HepG2 (cell line): Measurements from ENCODE around the gene ACTN4. TPM values are rescaled to one million over a fixed set of nuclear protein-coding genes. Genes with fewer than 3 reads are reported as not detected.

Experiments used
- ATAC-seq: fragments of 200-7000 bp; cut with Tn5 transposase; 3 replicates; pipeline ENCODE4 v1.9.1; 2020; ENCODE audit warnings: mild to moderate bottlenecking, moderate library complexity
- BruUV-seq: library from RNA; stranded (reverse); fragments of 400-500 nt; replicated peaks from 2 replicates; lab custom pipeline; 2021; lab: Mats Ljungman, UMichigan
- CTCF ChIA-PET: fragments of 300-600 bp; formaldehyde crosslinking; extraction: SDS; loops from one replicate; lab custom pipeline; 2021; ENCODE audit warnings: low total read pairs, inconsistent platforms, low intra/inter-chr PET ratio; lab: Yijun Ruan, JAX
- POLR2A ChIA-PET: fragments of 350-600 bp; sonication (Branson Sonifier 250); formaldehyde crosslinking; loops from one replicate; lab custom pipeline; 2020; ENCODE audit warnings: antibody characterized with exemption, inconsistent platforms; lab: Yijun Ruan, JAX
- DNase-seq: peaks from one replicate; pipeline ENCODE4 v3.0.0-alpha.2; 2015; ENCODE audit warnings: low spot score
- FAIRE-seq: peaks from 3 replicates; lab custom pipeline; 2011; peaks lifted over from hg19 to GRCh38; lab: Jason Lieb, UNC
- H2AFZ ChIP-seq: one replicate; pipeline ENCODE4 v1.6.1; 2011; ENCODE audit warnings: low read length, inconsistent platforms
- H3K27ac ChIP-seq: fragments of 300-600 bp; 3 replicates; pipeline ENCODE4 v1.8.0; 2011; ENCODE audit warnings: mixed run types, mild to moderate bottlenecking, mixed read lengths, low read length, inconsistent platforms; ENCODE audit not compliant: insufficient read depth; ENCODE audit errors: extremely low read length
- H3K27me3 ChIP-seq, 2 experiments: fragments of 200-600 bp in 1 of 2; 2 replicates in 1 of 2; 3 replicates in 1 of 2; pipeline versions ENCODE4 v1.6.0 to v1.8.0; 2011; ENCODE audit warnings: low read length in 2 of 2, mild to moderate bottlenecking in 2 of 2, moderate library complexity in 2 of 2, inconsistent platforms in 1 of 2; ENCODE audit not compliant: insufficient read depth in 2 of 2, control insufficient read depth in 1 of 2
- H3K36me3 ChIP-seq, 2 experiments: fragments of 200-600 bp in 1 of 2; replicated peaks in 1 of 2; 2 replicates in 1 of 2; 3 replicates in 1 of 2; pipeline versions ENCODE4 v1.5.1 to v1.8.0; 2011; ENCODE audit warnings: low read length in 2 of 2, inconsistent platforms in 1 of 2; ENCODE audit not compliant: insufficient read depth in 2 of 2, control insufficient read depth in 1 of 2
- H3K4me1 ChIP-seq: 2 replicates; pipeline ENCODE4 v1.5.1; 2012; ENCODE audit warnings: low read length, inconsistent platforms; ENCODE audit not compliant: insufficient read depth
- H3K4me2 ChIP-seq: 2 replicates; pipeline ENCODE4 v1.6.0; 2011; ENCODE audit warnings: low read depth, low read length, inconsistent platforms
- H3K4me3 ChIP-seq, 3 experiments: fragments of 200-600 bp in 1 of 3; sonication (generic), shearing (Covaris generic) in 1 of 3; replicated peaks in 1 of 3; 2 replicates each; pipeline ENCODE4 v1.5.1; 2011 to 2016; ENCODE audit warnings: low read length in 3 of 3, inconsistent platforms in 2 of 3, low read depth in 2 of 3, mild to moderate bottlenecking in 2 of 3, control low read depth in 1 of 3, mixed read lengths in 1 of 3; ENCODE audit not compliant: insufficient read depth in 1 of 3
- H3K79me2 ChIP-seq: one replicate; pipeline ENCODE4 v1.6.1; 2011; ENCODE audit warnings: low read length, inconsistent platforms; ENCODE audit not compliant: insufficient read depth
- H3K9ac ChIP-seq: 2 replicates; pipeline ENCODE4 v1.6.0; 2011; ENCODE audit warnings: mild to moderate bottlenecking, low read depth, low read length, inconsistent platforms; ENCODE audit not compliant: insufficient read depth
- H3K9me3 ChIP-seq: 2 replicates; pipeline ENCODE4 v1.5.1; 2012; ENCODE audit warnings: mild to moderate bottlenecking, low read length
- H4K20me1 ChIP-seq: 2 replicates; pipeline ENCODE4 v1.6.0; 2011; ENCODE audit warnings: inconsistent platforms, mild to moderate bottlenecking, low read length, moderate library complexity; ENCODE audit not compliant: insufficient read depth
- ARNT ChIP-seq: fragments of 450-650 bp; IDR thresholded peaks from 2 replicates; pipeline ENCODE4 v1.6.1; 2017
- CSRNP1 ChIP-seq: sonication (generic); formaldehyde crosslinking; IDR thresholded peaks from 2 replicates; pipeline ENCODE4 v1.8.1; 2023; ENCODE audit warnings: mild to moderate bottlenecking, missing genetic modification reagents
- HMG20A ChIP-seq: IDR thresholded peaks from 2 replicates; pipeline ENCODE4 v1.6.1; 2016; ENCODE audit warnings: borderline replicate concordance
- NFATC3 ChIP-seq: sonication (generic); formaldehyde crosslinking; IDR thresholded peaks from 2 replicates; pipeline ENCODE4 v1.5.1; 2020; ENCODE audit warnings: mild to moderate bottlenecking, missing genetic modification reagents
- NFE2L1 ChIP-seq: sonication (generic); formaldehyde crosslinking; IDR thresholded peaks from 2 replicates; pipeline ENCODE4 v1.4.0; 2020; ENCODE audit warnings: missing genetic modification reagents, mild to moderate bottlenecking, borderline replicate concordance
- PPARG ChIP-seq: conservative IDR thresholded peaks from 2 replicates; pipeline ENCODE4 v1.6.1; 2016; ENCODE audit warnings: missing biosample characterization, missing genetic modification reagents
- RBFOX2 ChIP-seq: fragments of 200-400 bp; formaldehyde crosslinking; IDR thresholded peaks from 2 replicates; pipeline ENCODE4 v1.6.1; 2017; ENCODE audit warnings: low read depth, mild to moderate bottlenecking, low read length
- SIX4 ChIP-seq: sonication (generic); formaldehyde crosslinking; IDR thresholded peaks from 2 replicates; pipeline ENCODE4 v1.4.0; 2020; ENCODE audit warnings: missing genetic modification reagents
- SNAPC5 ChIP-seq: sonication (generic); formaldehyde crosslinking; IDR thresholded peaks from 2 replicates; pipeline ENCODE4 v1.8.1; 2023; ENCODE audit warnings: mild to moderate bottlenecking, missing genetic modification reagents, borderline replicate concordance
- TEAD2 ChIP-seq: sonication (generic); formaldehyde crosslinking; IDR thresholded peaks from 2 replicates; pipeline ENCODE4 v1.9.0; 2021; ENCODE audit warnings: missing genetic modification reagents
- ZBTB14 ChIP-seq: sonication (generic); formaldehyde crosslinking; IDR thresholded peaks from 2 replicates; pipeline ENCODE4 v1.4.0; 2020; ENCODE audit warnings: missing genetic modification reagents
- ZBTB33 ChIP-seq: sonication (generic); formaldehyde crosslinking; IDR thresholded peaks from 2 replicates; pipeline ENCODE4 v1.4.0; 2020; ENCODE audit warnings: missing genetic modification reagents
- ZFP1 ChIP-seq: IDR thresholded peaks from 2 replicates; pipeline ENCODE4 v1.6.1; 2016
- ZNF274 ChIP-seq: sonication (generic); formaldehyde crosslinking; IDR thresholded peaks from 2 replicates; pipeline ENCODE4 v1.5.1; 2020; ENCODE audit warnings: mild to moderate bottlenecking, missing genetic modification reagents
- ZNF350 ChIP-seq: sonication (generic); formaldehyde crosslinking; IDR thresholded peaks from 2 replicates; pipeline ENCODE4 v1.4.0; 2020; ENCODE audit warnings: mild to moderate bottlenecking, low read depth, missing genetic modification reagents, borderline replicate concordance
- ZNF546 ChIP-seq: sonication (generic); formaldehyde crosslinking; conservative IDR thresholded peaks from 2 replicates; pipeline ENCODE4 v1.8.1; 2023; ENCODE audit warnings: mild to moderate bottlenecking, missing genetic modification reagents
- ZNF570 ChIP-seq: sonication (generic); formaldehyde crosslinking; IDR thresholded peaks from 2 replicates; pipeline ENCODE4 v1.4.0; 2020; ENCODE audit warnings: mild to moderate bottlenecking, missing genetic modification reagents, borderline replicate concordance
- ZNF616 ChIP-seq: sonication (generic); formaldehyde crosslinking; IDR thresholded peaks from 2 replicates; pipeline ENCODE4 v1.5.0; 2020; ENCODE audit warnings: low read depth, mild to moderate bottlenecking, missing genetic modification reagents
- ZNF777 ChIP-seq: sonication (generic); formaldehyde crosslinking; IDR thresholded peaks from 2 replicates; pipeline ENCODE4 v1.4.0; 2020; ENCODE audit warnings: missing genetic modification reagents
- ZNF788 ChIP-seq: sonication (generic); formaldehyde crosslinking; IDR thresholded peaks from 2 replicates; pipeline ENCODE4 v1.5.0; 2020; ENCODE audit warnings: mild to moderate bottlenecking, missing genetic modification reagents, borderline replicate concordance
- WGBS: methylation state at CpG from one replicate; pipeline ENCODE4 v1.1.6; 2017; ENCODE audit warnings: low lambda C conversion rate; 5-methylcytosine and 5-hydroxymethylcytosine counted together
- in situ Hi-C: cut with HindIII; loops from 2 replicates; pipeline ENCODE4 v1.10.0; 2017; ENCODE audit warnings: low pct_unique_long_range_greater_than_20kb; ENCODE audit not compliant: extremely low pct_ligation_motif_present
- intact Hi-C: fragments of 100-400 bp; cut with micrococcal nuclease; formaldehyde crosslinking; loops from one replicate; pipeline ENCODE4 v1.10.0; 2022; ENCODE audit not compliant: unreplicated experiment
- polyA plus RNA-seq, 8 experiments: library from polyadenylated mRNA; depleted of rRNA in 3 of 8; stranded (reverse) in 7 of 8; unstranded in 1 of 8; fragments of >200 nt; fragmentation: Illumina TruSeq in 4 of 8; extraction: Trizol in 4 of 8; gene quantifications; 2 replicates each; pipeline versions ENCODE4 v1.2.1 to v1.2.3, GENCODE V29; 2011 to 2016; ENCODE audit warnings: low read depth in 4 of 8, missing spikeins in 1 of 8, mixed read lengths in 1 of 8; ENCODE audit not compliant: insufficient read depth in 1 of 8
- total RNA-seq, 5 experiments: library from RNA; depleted of rRNA; stranded (reverse); fragments of >200 nt; fragmentation: Illumina TruSeq; extraction: Trizol; gene quantifications; 2 replicates each; pipeline ENCODE4 v1.2.3, GENCODE V29; 2016; ENCODE audit warnings: low read depth in 1 of 5

The ACTN4 gene
- total and polyA plus RNA-seq, 2 of the 13 experiments (the other 11 are each of a cell fraction or from before 2014, with no cell fraction given), result 171 to 192 TPM

- Histone ChIP-seq H3K27me3 (no peaks in the 10 kb centered on the region; a peak in 1 of 5 replicates), H3K36me3 (peaks cover 5 to 26% of the 10 kb centered on the region in 2 experiments; a peak in 4 of 5 replicates), H3K4me3 (no peak overlapping the region), H3K9ac (peak overlapping the region; percentile 31; the same call in 1 of the 2 replicates), H3K9me3 (no peaks in the 10 kb centered on the region), H3K27ac (peak overlapping the region; percentile 43), H4K20me1 (peaks cover 68% of the 10 kb centered on the region), H2AFZ (no peak overlapping the region), H3K4me2 (peak overlapping the region; percentile 94), H3K4me1 (peaks cover 92% of the 10 kb centered on the region), H3K79me2 (peaks cover 96% of the 10 kb centered on the region)
- POLR2A ChIA-PET, result interaction anchor here (0.6 to 3.8 kb wide), 2 partner anchors 32 to 46 kb away, joined by 3 to 28 read pairs; no protein-coding TSS in a partner anchor
- FAIRE-seq (no peak), DNase-seq (no peak), ATAC-seq (no peak)
- CTCF ChIA-PET, result no interaction called here
- no TSS peak for BruUV-seq
- in situ Hi-C loops (loop anchor here (5.0 kb wide), 1 partner anchor 48 kb away; no protein-coding TSS in a partner anchor), intact Hi-C loops (loop anchor here (5.0 to 10.0 kb wide), 5 partner anchors 33 to 278 kb away; partner anchors contain the start of genes ECH1, MRPS12 and SARS2)
- WGBS, result 47% methylated on average over 6 of the region's 6 CpGs
- no peak for TF ChIP-seq NFE2L1 (CRISPR knock-in tag)
- no peak for TF ChIP-seq ZNF777
- TF ChIP-seq RBFOX2, result peak; percentile 49; the same call in 1 of the 2 replicates
- no peak for TF ChIP-seq ZNF788
- TF ChIP-seq ZNF546 (CRISPR knock-in tag), result no peak
- TF ChIP-seq ZNF616 (CRISPR knock-in tag), result no peak
- no peak for TF ChIP-seq ZNF350 (CRISPR knock-in tag)
- TF ChIP-seq CSRNP1, result no peak
- TF ChIP-seq TEAD2, result no peak
- no peak for TF ChIP-seq ZNF274 (CRISPR knock-in tag)
- no peak for TF ChIP-seq ARNT
- TF ChIP-seq SNAPC5 (CRISPR knock-in tag), result no peak
- no peak for TF ChIP-seq ZBTB33 (CRISPR knock-in tag)
- TF ChIP-seq ZBTB14 (CRISPR knock-in tag), result no peak
- TF ChIP-seq HMG20A, result 0 out of 2 replicates have a peak, but pooled peaks have one; percentile 25
- TF ChIP-seq NFATC3 (CRISPR knock-in tag), result no peak
- TF ChIP-seq ZNF570, result no peak
- TF ChIP-seq SIX4, result no peak
- no peak for TF ChIP-seq PPARG
- no peak for TF ChIP-seq ZFP1 (CRISPR knock-in tag)
Observed at GRCh38 chr19:38654628-38655055, 7.2 kb downstream of the ACTN4 start.
